ENCODE results near the gene ING3. TPM values are rescaled to one million over a fixed set of nuclear protein-coding genes. Genes with fewer than 3 reads are reported as not detected.
"Not testable (repeated sequence)": the region's sequence is repeated elsewhere in the genome, so short reads cannot be mapped to it uniquely, and the experiment has no call there.

Gene ING3
- total RNA-seq, 3 donors from 2014 or later: 18.2 to 21.7 (median 20.7) TPM

DNA sequence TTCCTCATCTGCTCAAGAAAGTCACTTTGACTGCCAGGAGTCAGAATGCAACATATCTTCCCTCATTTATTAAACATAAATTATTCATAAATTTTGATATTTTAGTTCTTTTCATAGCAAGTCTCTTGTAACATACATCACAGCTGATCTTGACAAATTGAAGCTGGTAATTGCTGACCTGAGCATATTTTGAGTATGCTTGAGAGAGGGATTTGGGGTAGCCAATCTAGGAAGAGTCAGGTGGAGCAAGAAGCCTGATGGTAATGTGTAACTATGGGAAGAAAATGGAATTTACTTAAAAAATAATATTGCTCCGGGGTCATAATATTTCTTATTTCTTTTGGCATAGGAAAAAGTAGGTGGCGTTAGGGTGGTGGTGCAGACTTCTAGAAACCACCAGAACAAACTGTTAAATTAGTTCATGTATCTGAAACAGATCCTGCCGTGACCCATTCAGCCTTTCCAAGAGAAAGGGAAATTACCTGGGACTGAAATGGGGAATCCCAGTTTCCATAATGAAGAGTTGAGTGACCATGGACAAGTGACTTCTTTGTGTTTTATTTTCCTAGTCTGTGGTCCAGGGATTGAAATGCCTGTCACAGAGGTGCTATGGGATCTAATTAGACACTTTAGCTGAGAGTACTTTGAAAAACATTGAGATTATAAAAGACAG, 50.8 kb downstream of the ING3 start:
- intact Hi-C loops (cut with DNase I, micrococcal nuclease): no loop called here
- Histone ChIP-seq H3K4me1 (ENCODE audit: low read depth) (no peaks in the 10 kb centered on the region), H3K36me3 (ENCODE audit: low read depth) (no peaks in the 10 kb centered on the region), H3K9me3 (no peaks in the 10 kb centered on the region), H3K4me3 (no peak overlapping the region)
- no peak for DNase-seq
- ATAC-seq: no peak
- TF ChIP-seq, protein P1, sequence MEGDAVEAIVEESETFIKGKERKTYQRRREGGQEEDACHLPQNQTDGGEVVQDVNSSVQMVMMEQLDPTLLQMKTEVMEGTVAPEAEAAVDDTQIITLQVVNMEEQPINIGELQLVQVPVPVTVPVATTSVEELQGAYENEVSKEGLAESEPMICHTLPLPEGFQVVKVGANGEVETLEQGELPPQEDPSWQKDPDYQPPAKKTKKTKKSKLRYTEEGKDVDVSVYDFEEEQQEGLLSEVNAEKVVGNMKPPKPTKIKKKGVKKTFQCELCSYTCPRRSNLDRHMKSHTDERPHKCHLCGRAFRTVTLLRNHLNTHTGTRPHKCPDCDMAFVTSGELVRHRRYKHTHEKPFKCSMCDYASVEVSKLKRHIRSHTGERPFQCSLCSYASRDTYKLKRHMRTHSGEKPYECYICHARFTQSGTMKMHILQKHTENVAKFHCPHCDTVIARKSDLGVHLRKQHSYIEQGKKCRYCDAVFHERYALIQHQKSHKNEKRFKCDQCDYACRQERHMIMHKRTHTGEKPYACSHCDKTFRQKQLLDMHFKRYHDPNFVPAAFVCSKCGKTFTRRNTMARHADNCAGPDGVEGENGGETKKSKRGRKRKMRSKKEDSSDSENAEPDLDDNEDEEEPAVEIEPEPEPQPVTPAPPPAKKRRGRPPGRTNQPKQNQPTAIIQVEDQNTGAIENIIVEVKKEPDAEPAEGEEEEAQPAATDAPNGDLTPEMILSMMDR (IDR thresholded peaks at IDR 0.05): no peak

DNA sequence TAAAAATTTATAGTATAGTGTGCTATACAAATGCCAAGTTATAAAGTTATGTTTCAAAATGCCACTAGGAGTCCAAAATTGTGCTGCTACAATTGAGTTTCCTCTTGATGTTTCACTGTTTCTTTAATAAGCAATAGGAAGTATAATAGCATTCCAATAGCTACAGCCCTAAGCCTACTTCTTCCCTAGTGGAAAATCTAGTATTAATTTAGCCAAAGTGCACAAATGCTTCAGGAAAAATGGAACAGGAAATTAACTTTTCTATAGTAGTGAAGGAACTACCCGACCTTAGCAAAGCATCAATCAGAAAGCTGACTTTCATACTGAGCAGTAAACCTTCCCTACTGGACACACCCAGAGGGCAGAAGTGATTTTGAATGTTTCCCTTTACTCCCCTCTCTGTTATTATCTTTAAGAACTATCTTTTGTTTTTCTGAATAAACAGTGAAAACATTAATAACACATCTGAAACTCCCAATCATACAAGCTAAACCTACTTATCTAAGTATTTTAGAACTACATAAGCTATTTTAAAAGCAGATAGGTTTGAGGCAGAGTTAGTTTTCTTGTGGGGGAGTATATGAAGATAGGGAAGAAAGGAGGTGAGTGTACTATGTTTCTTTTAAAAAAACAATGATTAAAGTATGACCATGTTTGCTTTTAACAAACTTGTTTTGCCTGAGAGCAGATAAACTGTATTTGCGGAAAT, 51.6 kb downstream of the ING3 start:
- no peak for DNase-seq
- no peaks in the 10 kb centered on the region for H3K36me3 ChIP-seq (ENCODE audit: low read depth)
- no peaks in the 10 kb centered on the region for H3K9me3 ChIP-seq
- TF ChIP-seq, protein P1 (IDR thresholded peaks at IDR 0.05): no peak
- intact Hi-C loops (cut with DNase I, micrococcal nuclease): no loop called here
- H3K4me1 ChIP-seq (ENCODE audit: low read depth): no peaks in the 10 kb centered on the region
- no peak for ATAC-seq
- no peak overlapping the region for H3K4me3 ChIP-seq

DNA sequence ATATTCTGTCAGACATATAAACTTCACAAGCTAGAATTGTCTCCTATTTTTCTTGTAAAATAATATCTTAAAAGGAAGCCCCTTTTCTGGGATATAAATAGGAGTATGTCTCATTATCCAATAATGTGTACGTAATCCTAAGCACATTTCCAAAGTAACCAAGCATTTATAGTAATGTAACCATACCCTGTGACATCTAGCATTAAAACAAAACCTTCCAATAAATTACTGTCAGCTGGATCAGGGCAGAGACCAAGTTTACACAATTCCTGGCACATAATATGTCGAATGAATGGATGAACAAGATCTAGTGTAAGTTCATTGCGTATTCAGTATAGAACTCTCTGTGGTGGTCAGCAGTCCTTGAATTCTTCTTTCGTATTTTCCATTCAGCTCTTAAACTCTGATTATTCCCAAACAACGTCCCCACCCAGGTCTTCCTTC, 52.2 kb downstream of the ING3 start:
- no peaks in the 10 kb centered on the region for H3K36me3 ChIP-seq (ENCODE audit: low read depth)
- DNase-seq: no peak
- no peaks in the 10 kb centered on the region for H3K4me1 ChIP-seq (ENCODE audit: low read depth)
- ATAC-seq: no peak
- no peaks in the 10 kb centered on the region for H3K9me3 ChIP-seq
- TF ChIP-seq, protein P1 (IDR thresholded peaks at IDR 0.05): no peak
- H3K4me3 ChIP-seq: no peak overlapping the region
- intact Hi-C loops (cut with DNase I, micrococcal nuclease): no loop called here

DNA sequence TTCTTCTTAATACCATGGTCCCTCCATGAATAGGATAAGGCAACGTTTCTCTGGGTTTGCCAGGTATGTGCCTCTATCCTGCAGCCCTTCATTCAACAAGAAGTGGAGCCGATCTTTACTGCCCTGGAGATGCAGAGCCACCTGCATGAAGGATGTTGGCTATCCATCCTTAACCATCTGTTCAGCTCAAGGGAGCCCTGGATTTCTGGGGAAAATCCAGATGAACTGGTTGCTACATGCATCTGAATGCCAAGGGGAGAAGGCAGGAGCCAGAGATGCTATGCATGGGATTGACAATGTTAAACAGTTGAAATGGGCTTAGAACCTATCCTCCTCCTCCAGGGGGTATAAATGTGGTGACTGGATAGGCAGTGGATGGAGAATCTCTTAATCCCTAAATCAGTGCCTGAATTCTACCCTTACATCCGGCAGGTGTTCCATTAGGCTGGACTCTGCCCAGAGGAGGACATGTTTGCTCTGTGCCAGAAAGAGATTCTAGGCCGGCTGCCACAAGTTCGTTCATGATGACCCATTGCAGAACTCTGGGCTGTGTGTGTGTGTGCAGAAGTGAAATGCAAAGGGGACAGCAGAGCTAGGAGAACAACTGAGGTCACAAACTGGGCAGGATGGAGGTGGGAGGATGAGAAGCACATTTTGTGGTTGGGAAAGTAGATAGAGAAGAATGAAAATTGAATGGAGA, 53.6 kb downstream of the ING3 start:
- ATAC-seq (peak; percentile 67), DNase-seq (peak in 1 of 3 donors; percentile 21)
- no peaks in the 10 kb centered on the region for H3K9me3 ChIP-seq
- TF ChIP-seq, protein P1 (IDR thresholded peaks at IDR 0.05): no peak
- intact Hi-C loops (cut with DNase I, micrococcal nuclease): no loop called here
- H3K36me3 ChIP-seq (ENCODE audit: low read depth): no peaks in the 10 kb centered on the region
- no peak overlapping the region for H3K4me3 ChIP-seq
- no peaks in the 10 kb centered on the region for H3K4me1 ChIP-seq (ENCODE audit: low read depth)

DNA sequence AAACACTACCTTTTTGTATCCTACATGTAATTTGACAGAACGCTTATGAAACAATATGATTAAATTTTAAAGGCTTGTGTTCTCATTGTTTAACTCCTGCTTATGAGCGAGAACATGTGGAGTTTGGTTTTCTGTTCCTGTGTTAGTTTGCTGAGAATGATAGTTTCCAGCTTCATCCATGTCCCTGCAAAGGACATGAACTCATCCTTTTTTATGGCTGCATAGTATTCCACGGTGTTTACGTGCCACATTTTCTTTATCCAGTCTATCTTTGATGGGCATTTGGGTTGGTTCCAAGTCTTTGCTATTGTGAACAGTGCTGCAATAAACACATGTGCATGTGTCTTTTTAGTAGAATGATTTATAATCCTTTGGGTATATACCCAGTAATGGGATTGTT, 54.5 kb downstream of the ING3 start:
- H3K36me3 ChIP-seq (ENCODE audit: low read depth); intact Hi-C loops (cut with DNase I, micrococcal nuclease); DNase-seq; H3K9me3 ChIP-seq; H3K4me3 ChIP-seq; ATAC-seq; H3K4me1 ChIP-seq (ENCODE audit: low read depth): not testable (repeated sequence)
